Activated CD8-positive, alpha-beta memory T cell treated with anti-CD3 and anti-CD28 coated beads, Interleukin-2, amount 50 U/mL, for 4 hours (primary cell): Measurements from ENCODE around the gene TPPP3.
"Not testable (repeated sequence)": the region's sequence is repeated elsewhere in the genome, so short reads cannot be mapped to it uniquely, and the experiment has no call there.

Source experiments
- DNase-seq: peaks from one replicate; pipeline ENCODE4 v3.0.0-alpha.2; 2020

The TPPP3 gene

GRCh38 chr16:67425580-67425979 is 32.3 kb upstream of the TPPP3 start:
- no peak for DNase-seq

- no peak for DNase-seq
These were observed 31.8 kb upstream of the TPPP3 start for GRCh38 chr16:67425061-67425460.

- no peak for DNase-seq
These were observed 30.9 kb upstream of the TPPP3 start for GRCh38 chr16:67424261-67424615.

- no peak for DNase-seq
These were observed 30.4 kb upstream of the TPPP3 start for GRCh38 chr16:67423611-67424260.

- DNase-seq, result no peak
These were observed 29.7 kb upstream of the TPPP3 start for GRCh38 chr16:67423015-67423414.

- DNase-seq, result no peak
These were observed 27.7 kb upstream of the TPPP3 start for GRCh38 chr16:67421030-67421429.

DNA sequence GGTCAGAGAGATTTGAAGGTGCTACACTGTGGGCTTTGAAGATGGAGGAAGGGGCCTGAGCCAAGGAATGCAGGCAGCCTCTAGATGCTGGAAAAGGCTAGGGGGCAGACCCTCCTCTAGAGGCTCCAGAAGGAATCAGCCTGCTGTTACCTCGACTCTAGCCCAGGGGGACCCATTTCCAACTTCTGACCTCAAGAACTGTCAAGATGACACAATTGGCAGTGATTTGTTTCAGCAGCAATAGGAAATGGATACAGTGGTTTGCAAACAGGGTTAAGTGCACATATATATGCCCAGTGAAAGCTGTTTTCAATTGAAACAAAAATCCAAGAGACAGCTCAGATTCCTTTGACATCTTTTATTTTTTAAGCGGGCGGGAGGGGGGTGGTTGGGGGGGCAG is 26.6 kb upstream of the TPPP3 start:
- DNase-seq, result no peak

DNA sequence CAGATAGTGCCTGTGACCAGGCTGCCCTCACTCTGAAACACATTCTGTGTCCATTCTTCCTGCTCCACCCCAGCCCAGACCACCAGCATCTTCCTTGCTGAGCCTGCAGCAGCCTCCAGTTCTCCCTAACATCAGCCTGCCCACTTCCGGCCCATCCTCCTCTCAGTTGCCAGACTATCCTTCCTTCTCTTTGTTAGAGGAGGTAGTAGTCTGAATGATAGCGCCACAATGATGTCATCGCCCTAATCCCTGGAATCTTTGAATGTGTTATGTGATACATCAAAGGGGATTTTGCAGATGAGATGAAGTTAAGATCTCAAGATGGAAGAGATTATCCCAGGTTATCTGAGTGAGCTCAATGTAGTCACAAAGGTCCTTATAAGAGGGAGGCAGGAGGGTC is 26.2 kb upstream of the TPPP3 start:
- no peak for DNase-seq

GRCh38 chr16:67417333-67418061 is 24.2 kb upstream of the TPPP3 start:
- DNase-seq, result no peak

DNA sequence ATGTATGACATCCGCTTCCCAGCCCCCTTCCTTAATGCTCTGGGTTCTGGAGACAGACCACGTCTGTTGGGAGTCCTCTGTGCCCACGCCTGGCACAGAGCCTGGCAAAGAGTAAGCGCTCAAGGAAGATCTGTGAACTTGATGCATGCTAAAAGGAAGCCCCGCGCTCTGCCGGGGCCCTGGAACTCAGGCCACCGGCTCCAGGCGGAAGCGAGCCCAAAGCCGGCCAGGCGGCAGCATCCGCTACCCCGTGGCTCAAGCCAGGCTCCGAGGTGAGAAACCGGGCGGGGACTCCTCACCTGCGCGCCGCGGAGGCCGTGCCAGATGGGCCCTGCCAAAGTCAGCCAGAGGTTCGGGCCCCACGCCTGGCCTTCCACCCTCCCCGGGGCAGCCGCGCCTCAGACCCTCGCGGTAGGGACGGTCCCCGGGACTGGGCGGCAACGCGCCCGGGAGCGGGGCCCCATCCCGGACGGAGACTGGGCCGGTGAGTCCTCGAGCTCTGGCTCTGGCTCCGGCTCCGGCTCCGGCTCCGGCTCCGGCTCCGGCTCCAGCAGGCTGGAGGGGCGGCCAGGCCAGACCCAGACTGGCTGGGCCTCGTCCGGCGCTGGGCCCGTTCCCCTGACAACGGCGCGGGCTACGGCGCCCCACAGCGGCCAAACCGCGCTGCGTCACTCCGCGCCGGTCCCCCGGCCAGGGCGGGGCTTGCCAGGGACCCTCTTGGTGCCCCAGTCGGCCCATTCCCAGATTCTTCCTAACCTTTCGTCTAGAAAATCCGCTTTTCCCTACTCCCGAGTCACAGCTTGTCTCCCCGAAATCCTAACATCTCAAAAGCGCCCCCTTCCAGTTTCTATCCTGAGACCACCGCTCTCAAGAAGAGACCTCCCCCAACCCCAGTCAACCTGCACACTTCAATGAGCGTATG is 22.8 kb upstream of the TPPP3 start, which contains the start of gene ZDHHC1:
ZDHHC1 (minus strand) TSS at position 606 of the 922 bp plus-strand sequence. CDS start 8,702 bp downstream, outside the sequence.
- DNase-seq, result peak; percentile 52

DNA sequence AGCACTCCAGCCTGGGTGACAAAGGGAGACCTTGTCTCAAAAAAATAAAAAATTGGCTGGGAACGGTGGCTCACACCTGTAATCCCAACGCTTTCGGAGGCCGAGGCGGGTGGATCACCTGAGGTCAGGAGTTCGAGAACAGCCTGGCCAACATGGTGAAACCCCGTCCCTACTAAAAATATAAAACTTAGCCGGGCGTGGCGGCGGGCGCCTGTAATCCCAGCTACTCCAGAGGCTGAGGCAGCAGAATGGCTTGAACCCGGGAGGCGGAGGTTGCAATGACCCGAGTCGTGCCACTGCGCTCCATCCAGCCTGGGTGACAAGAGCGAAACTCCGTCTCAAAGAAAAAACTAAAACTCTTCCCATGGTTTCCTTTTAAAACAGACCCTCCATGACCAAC is 22.1 kb upstream of the TPPP3 start:
- not testable (repeated sequence) for DNase-seq

- DNase-seq, result no peak
These were observed 20.9 kb upstream of the TPPP3 start for GRCh38 chr16:67413978-67414911.

- no peak for DNase-seq
These were observed 19.0 kb upstream of the TPPP3 start for GRCh38 chr16:67412294-67412693.

- DNase-seq, result no peak
These were observed 18.0 kb upstream of the TPPP3 start for GRCh38 chr16:67411339-67411738.

- no peak for DNase-seq
These were observed 16.3 kb upstream of the TPPP3 start for GRCh38 chr16:67409631-67410030.

DNA sequence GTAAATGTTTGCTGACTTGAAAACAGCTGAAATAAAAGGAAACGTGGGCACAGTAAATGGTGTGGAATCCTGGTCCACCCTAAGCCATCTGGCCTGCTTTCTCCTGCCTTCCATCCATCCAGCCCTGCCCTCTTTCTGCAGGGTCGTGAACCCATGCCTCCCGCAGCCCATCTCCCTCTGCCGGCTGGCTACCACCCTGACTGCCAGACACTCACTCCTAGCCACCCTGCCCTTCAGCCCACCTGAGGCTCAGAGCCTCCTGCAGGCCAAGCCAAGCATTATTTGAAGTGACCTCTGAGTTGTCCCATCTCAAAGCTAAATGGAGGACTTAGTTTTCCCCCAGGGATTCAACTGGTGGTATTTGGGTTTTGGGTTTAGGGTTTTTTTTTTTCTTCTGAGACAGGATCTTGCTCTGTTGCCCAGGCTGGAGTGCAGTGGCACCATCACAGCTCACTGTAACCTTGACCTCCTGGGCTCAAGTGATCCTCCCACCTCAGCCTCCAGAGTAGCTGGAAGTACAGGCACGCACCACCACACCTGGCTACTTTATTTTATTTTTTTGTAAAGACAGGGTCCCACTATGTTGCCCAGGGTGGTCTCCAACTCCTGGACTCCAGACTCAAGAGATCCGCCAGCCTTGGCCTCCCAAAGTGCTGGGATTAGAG is 14.6 kb upstream of the TPPP3 start:
- no peak for DNase-seq

- DNase-seq, result no peak
These were observed 14.0 kb upstream of the TPPP3 start for GRCh38 chr16:67407176-67407787.

GRCh38 chr16:67406111-67406971 is 13.0 kb upstream of the TPPP3 start:
- no peak for DNase-seq

DNA sequence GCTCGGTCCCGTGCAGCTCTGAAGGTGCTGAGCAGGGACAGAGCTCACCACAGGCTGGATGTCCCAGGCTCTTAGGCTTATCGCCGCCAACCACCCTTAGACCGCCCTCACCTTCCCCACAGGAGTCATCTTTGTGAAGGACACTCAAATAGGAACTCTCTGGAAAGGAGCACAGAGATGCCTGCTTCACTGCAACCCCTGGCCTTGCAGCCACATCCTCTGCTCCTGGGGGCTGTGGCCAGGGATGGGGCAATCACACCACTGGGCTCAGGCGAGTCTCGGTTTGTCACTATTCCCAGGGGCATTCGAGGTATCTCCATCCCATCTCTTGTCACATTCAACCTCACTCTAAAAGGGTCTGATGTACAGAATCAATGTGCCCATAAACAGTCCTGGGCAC is 12.0 kb upstream of the TPPP3 start:
- DNase-seq, result no peak

DNA sequence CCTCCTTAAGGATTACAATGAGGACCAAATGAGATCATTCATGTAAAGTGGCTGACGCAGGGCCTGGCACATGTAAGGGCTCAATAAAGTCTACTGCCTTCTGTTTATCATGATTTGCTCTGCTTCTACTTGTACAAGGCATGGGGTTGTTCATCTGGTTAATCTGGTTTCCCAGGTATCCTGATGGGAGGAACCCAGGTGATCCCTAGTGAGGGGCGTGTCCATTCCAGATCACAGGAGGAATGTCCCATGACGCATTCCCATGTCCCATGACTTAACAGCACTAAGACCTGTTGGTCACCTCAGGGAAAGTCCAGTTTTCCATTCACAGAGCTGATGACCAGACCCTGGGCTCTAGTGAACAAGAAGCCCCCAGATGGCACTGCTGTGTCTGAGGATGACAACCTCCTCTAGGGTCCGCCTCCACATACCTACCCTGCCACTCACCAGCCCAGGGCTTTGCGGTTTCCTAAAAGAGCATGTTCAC is 11.5 kb upstream of the TPPP3 start:
- DNase-seq, result no peak
